Activated CD8-positive, alpha-beta T cell treated with anti-CD3 and anti-CD28 coated beads, Interleukin-2, amount 10 ng/mL, durations not matched to agents 7 days and 5 days (primary cell): ENCODE results near the gene AGT. TPM values are rescaled to one million over a fixed set of nuclear protein-coding genes. Genes with fewer than 3 reads are reported as not detected.

Source experiments
- ATAC-seq: fragments of 150-1000 bp; cut with Tn5 transposase; one replicate; pipeline ENCODE4 v1.10.0; 2021; ENCODE audit warnings: moderate library complexity
- CTCF ChIA-PET: fragments of 350-600 bp; sonication (Branson Sonifier 250); formaldehyde crosslinking; loops from one replicate; lab custom pipeline; 2021; ENCODE audit warnings: antibody characterized with exemption; lab: Charles Lee
- POLR2A ChIA-PET: fragments of 350-600 bp; sonication (Branson Sonifier 250); formaldehyde crosslinking; loops from one replicate; lab custom pipeline; 2021; ENCODE audit warnings: antibody characterized with exemption; lab: Charles Lee
- DNase-seq: peaks from one replicate; pipeline ENCODE4 v3.0.0-alpha.2; 2020
- H3K27ac Mint-ChIP-seq: one replicate; pipeline ENCODE4 v1.8.0; 2021; ENCODE audit warnings: mild to moderate bottlenecking, mixed read lengths
- H3K27me3 Mint-ChIP-seq: one replicate; pipeline ENCODE4 v1.8.0; 2021; ENCODE audit warnings: low read depth, mixed read lengths
- H3K36me3 Mint-ChIP-seq: one replicate; pipeline ENCODE4 v1.8.0; 2021; ENCODE audit warnings: low read depth, mixed read lengths
- H3K4me1 Mint-ChIP-seq: one replicate; pipeline ENCODE4 v1.8.0; 2021; ENCODE audit warnings: low read depth, mixed read lengths
- H3K4me3 Mint-ChIP-seq: one replicate; pipeline ENCODE4 v1.8.0; 2021; ENCODE audit warnings: mild to moderate bottlenecking, mixed read lengths
- H3K9me3 Mint-ChIP-seq: one replicate; pipeline ENCODE4 v1.8.0; 2022; ENCODE audit warnings: mixed read lengths; ENCODE audit not compliant: insufficient read depth
- total RNA-seq, 2 experiments: library from RNA; stranded (reverse); gene quantifications; one replicate each; pipeline ENCODE4 v1.2.3, GENCODE V29; 2021

Gene AGT
- total RNA-seq, 2 experiments from 2014 or later = not detected

GRCh38 chr1:230694464-230694863 is 19.5 kb downstream of the AGT start:
- no peak overlapping the region for H3K27ac Mint-ChIP-seq
- H3K9me3 Mint-ChIP-seq = no peaks in the 10 kb centered on the region
- ATAC-seq (no peak), DNase-seq (no peak)
- peaks cover 13% of the 10 kb centered on the region for H3K4me1 Mint-ChIP-seq
- H3K27me3 Mint-ChIP-seq = peaks cover 4% of the 10 kb centered on the region
- H3K36me3 Mint-ChIP-seq = peaks cover 33% of the 10 kb centered on the region
- ChIA-PET CTCF (no interaction called here), POLR2A (no interaction called here)
- H3K4me3 Mint-ChIP-seq = no peak overlapping the region

GRCh38 chr1:230693777-230694176 is 20.1 kb downstream of the AGT start:
- H3K4me1 Mint-ChIP-seq = peaks cover 13% of the 10 kb centered on the region
- no peak overlapping the region for H3K4me3 Mint-ChIP-seq
- H3K27me3 Mint-ChIP-seq = no peaks in the 10 kb centered on the region
- H3K9me3 Mint-ChIP-seq = no peaks in the 10 kb centered on the region
- CTCF ChIA-PET = no interaction called here
- H3K36me3 Mint-ChIP-seq = peaks cover 34% of the 10 kb centered on the region
- DNase-seq = no peak
- no peak overlapping the region for H3K27ac Mint-ChIP-seq
- ATAC-seq = no peak
- POLR2A ChIA-PET = no interaction called here

- no peaks in the 10 kb centered on the region for H3K27me3 Mint-ChIP-seq
- ChIA-PET POLR2A (no interaction called here), CTCF (no interaction called here)
- H3K27ac Mint-ChIP-seq = no peak overlapping the region
- peaks cover 38% of the 10 kb centered on the region for H3K36me3 Mint-ChIP-seq
- peaks cover 13% of the 10 kb centered on the region for H3K4me1 Mint-ChIP-seq
- no peak for DNase-seq
- ATAC-seq = no peak
- H3K9me3 Mint-ChIP-seq = no peaks in the 10 kb centered on the region
- no peak overlapping the region for H3K4me3 Mint-ChIP-seq
These were observed 20.7 kb downstream of the AGT start for GRCh38 chr1:230693221-230693620.

GRCh38 chr1:230691615-230692014 is 22.3 kb downstream of the AGT start:
- DNase-seq (no peak), ATAC-seq (no peak)
- Mint-ChIP-seq H3K9me3 (no peaks in the 10 kb centered on the region), H3K4me1 (peaks cover 13% of the 10 kb centered on the region), H3K36me3 (peaks cover 48% of the 10 kb centered on the region), H3K27ac (no peak overlapping the region), H3K27me3 (no peaks in the 10 kb centered on the region), H3K4me3 (no peak overlapping the region)
- CTCF ChIA-PET = no interaction called here
- POLR2A ChIA-PET = no interaction called here

GRCh38 chr1:230690101-230690500 is 23.8 kb downstream of the AGT start:
- no peak for DNase-seq
- Mint-ChIP-seq H3K9me3 (no peaks in the 10 kb centered on the region), H3K27me3 (no peaks in the 10 kb centered on the region), H3K4me3 (no peak overlapping the region), H3K27ac (no peak overlapping the region), H3K36me3 (peaks cover 50% of the 10 kb centered on the region), H3K4me1 (peaks cover 11% of the 10 kb centered on the region)
- ChIA-PET CTCF (no interaction called here), POLR2A (no interaction called here)
- ATAC-seq = no peak

GRCh38 chr1:230686747-230687146 is 27.2 kb downstream of the AGT start:
- no peaks in the 10 kb centered on the region for H3K9me3 Mint-ChIP-seq
- no peaks in the 10 kb centered on the region for H3K27me3 Mint-ChIP-seq
- ChIA-PET CTCF (no interaction called here), POLR2A (no interaction called here)
- ATAC-seq (no peak), DNase-seq (no peak)
- peaks cover 48% of the 10 kb centered on the region for H3K36me3 Mint-ChIP-seq
- peaks cover 6% of the 10 kb centered on the region for H3K4me1 Mint-ChIP-seq
- H3K4me3 Mint-ChIP-seq = no peak overlapping the region
- H3K27ac Mint-ChIP-seq = no peak overlapping the region

- Mint-ChIP-seq H3K36me3 (peaks cover 43% of the 10 kb centered on the region), H3K9me3 (no peaks in the 10 kb centered on the region), H3K4me1 (peaks cover 9% of the 10 kb centered on the region), H3K4me3 (no peak overlapping the region), H3K27ac (no peak overlapping the region), H3K27me3 (no peaks in the 10 kb centered on the region)
- ATAC-seq = no peak
- no peak for DNase-seq
- ChIA-PET POLR2A (no interaction called here), CTCF (interaction anchor here (1.1 kb wide), 1 partner anchor 43 kb away, joined by 3 read pairs; the partner anchor contains the start of gene COG2)
These were observed 28.9 kb downstream of the AGT start for GRCh38 chr1:230684998-230685397.

- Mint-ChIP-seq H3K27ac (no peak overlapping the region), H3K36me3 (peaks cover 43% of the 10 kb centered on the region)
- POLR2A ChIA-PET = no interaction called here
These were observed 29.8 kb downstream of the AGT start for GRCh38 chr1:230684146-230684545.

GRCh38 chr1:230682882-230683610 is 30.9 kb downstream of the AGT start:
- Mint-ChIP-seq H3K36me3 (peaks cover 43% of the 10 kb centered on the region), H3K4me3 (no peak overlapping the region), H3K4me1 (peaks cover 9% of the 10 kb centered on the region), H3K27me3 (no peaks in the 10 kb centered on the region), H3K27ac (no peak overlapping the region), H3K9me3 (no peaks in the 10 kb centered on the region)
- POLR2A ChIA-PET = no interaction called here
- CTCF ChIA-PET = no interaction called here
- no peak for ATAC-seq
- no peak for DNase-seq

More at GRCh38 chr1:230684146-230684545, 29.8 kb downstream of the AGT start:
- ATAC-seq = no peak
- DNase-seq = no peak
- H3K9me3 Mint-ChIP-seq = no peaks in the 10 kb centered on the region
- no peaks in the 10 kb centered on the region for H3K27me3 Mint-ChIP-seq
- CTCF ChIA-PET = no interaction called here
- peaks cover 9% of the 10 kb centered on the region for H3K4me1 Mint-ChIP-seq
- no peak overlapping the region for H3K4me3 Mint-ChIP-seq

- Mint-ChIP-seq H3K27me3 (no peaks in the 10 kb centered on the region), H3K27ac (peak overlapping the region; percentile 30)
- CTCF ChIA-PET = interaction anchor here (0.9 kb wide), 1 partner anchor 39 kb away, joined by 3 read pairs; the partner anchor contains the start of gene COG2
These were observed 31.6 kb downstream of the AGT start for GRCh38 chr1:230682274-230682673.

GRCh38 chr1:230681599-230681998 is 32.3 kb downstream of the AGT start:
- ChIA-PET CTCF (interaction anchor here (0.9 kb wide), 1 partner anchor 39 kb away, joined by 3 read pairs; the partner anchor contains the start of gene COG2), POLR2A (interaction anchor here (0.9 kb wide), 1 partner anchor 39 kb away, joined by 3 read pairs; no protein-coding TSS in a partner anchor)
- Mint-ChIP-seq H3K9me3 (no peaks in the 10 kb centered on the region), H3K4me3 (no peak overlapping the region), H3K36me3 (peaks cover 38% of the 10 kb centered on the region), H3K27ac (no peak overlapping the region), H3K4me1 (peaks cover 9% of the 10 kb centered on the region), H3K27me3 (no peaks in the 10 kb centered on the region)
- no peak for DNase-seq
- no peak for ATAC-seq

More at GRCh38 chr1:230682274-230682673, 31.6 kb downstream of the AGT start:
- no peaks in the 10 kb centered on the region for H3K9me3 Mint-ChIP-seq
- DNase-seq (no peak), ATAC-seq (no peak)
- POLR2A ChIA-PET = interaction anchor here (0.9 kb wide), 1 partner anchor 39 kb away, joined by 3 read pairs; no protein-coding TSS in a partner anchor
- H3K4me1 Mint-ChIP-seq = peaks cover 9% of the 10 kb centered on the region
- H3K36me3 Mint-ChIP-seq = peaks cover 39% of the 10 kb centered on the region
- no peak overlapping the region for H3K4me3 Mint-ChIP-seq

- Mint-ChIP-seq H3K4me1 (peaks cover 9% of the 10 kb centered on the region), H3K4me3 (no peak overlapping the region), H3K27me3 (no peaks in the 10 kb centered on the region), H3K36me3 (peaks cover 48% of the 10 kb centered on the region), H3K27ac (peak overlapping the region; percentile 39), H3K9me3 (no peaks in the 10 kb centered on the region)
- DNase-seq (no peak), ATAC-seq (no peak)
- ChIA-PET CTCF (interaction anchor here (1.0 kb wide), 1 partner anchor 37 kb away, joined by 3 read pairs; no protein-coding TSS in a partner anchor), POLR2A (no interaction called here)
These were observed 33.5 kb downstream of the AGT start for GRCh38 chr1:230680300-230681025.
